C4-2B (cell line): ENCODE data around the gene GNA15.

Source experiments
- H3K27ac ChIP-seq: fragments of 450-650 bp; 2 replicates; pipeline ENCODE4 v1.5.1; 2017
- ZFX ChIP-seq: fragments of 450-650 bp; IDR thresholded peaks from 2 replicates; pipeline ENCODE4 v1.6.1; 2017
- TF ChIP-seq, protein P1 (sequence below): fragments of 450-650 bp; conservative IDR thresholded peaks from 2 replicates; pipeline ENCODE4 v1.5.1; 2017; ENCODE audit warnings: mild to moderate bottlenecking

GNA15 gene

DNA sequence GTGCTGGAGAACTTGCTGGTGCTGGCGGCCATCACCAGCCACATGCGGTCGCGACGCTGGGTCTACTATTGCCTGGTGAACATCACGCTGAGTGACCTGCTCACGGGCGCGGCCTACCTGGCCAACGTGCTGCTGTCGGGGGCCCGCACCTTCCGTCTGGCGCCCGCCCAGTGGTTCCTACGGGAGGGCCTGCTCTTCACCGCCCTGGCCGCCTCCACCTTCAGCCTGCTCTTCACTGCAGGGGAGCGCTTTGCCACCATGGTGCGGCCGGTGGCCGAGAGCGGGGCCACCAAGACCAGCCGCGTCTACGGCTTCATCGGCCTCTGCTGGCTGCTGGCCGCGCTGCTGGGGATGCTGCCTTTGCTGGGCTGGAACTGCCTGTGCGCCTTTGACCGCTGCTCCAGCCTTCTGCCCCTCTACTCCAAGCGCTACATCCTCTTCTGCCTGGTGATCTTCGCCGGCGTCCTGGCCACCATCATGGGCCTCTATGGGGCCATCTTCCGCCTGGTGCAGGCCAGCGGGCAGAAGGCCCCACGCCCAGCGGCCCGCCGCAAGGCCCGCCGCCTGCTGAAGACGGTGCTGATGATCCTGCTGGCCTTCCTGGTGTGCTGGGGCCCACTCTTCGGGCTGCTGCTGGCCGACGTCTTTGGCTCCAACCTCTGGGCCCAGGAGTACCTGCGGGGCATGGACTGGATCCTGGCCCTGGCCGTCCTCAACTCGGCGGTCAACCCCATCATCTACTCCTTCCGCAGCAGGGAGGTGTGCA lies 43.3 kb downstream of the GNA15 start:
- H3K27ac ChIP-seq: no peak overlapping the region
- TF ChIP-seq, protein P1, sequence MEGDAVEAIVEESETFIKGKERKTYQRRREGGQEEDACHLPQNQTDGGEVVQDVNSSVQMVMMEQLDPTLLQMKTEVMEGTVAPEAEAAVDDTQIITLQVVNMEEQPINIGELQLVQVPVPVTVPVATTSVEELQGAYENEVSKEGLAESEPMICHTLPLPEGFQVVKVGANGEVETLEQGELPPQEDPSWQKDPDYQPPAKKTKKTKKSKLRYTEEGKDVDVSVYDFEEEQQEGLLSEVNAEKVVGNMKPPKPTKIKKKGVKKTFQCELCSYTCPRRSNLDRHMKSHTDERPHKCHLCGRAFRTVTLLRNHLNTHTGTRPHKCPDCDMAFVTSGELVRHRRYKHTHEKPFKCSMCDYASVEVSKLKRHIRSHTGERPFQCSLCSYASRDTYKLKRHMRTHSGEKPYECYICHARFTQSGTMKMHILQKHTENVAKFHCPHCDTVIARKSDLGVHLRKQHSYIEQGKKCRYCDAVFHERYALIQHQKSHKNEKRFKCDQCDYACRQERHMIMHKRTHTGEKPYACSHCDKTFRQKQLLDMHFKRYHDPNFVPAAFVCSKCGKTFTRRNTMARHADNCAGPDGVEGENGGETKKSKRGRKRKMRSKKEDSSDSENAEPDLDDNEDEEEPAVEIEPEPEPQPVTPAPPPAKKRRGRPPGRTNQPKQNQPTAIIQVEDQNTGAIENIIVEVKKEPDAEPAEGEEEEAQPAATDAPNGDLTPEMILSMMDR: no peak
- no peak for TF ChIP-seq ZFX

GRCh38 chr19:3179739-3180293 lies 44.0 kb downstream of the GNA15 start:
- TF ChIP-seq ZFX: no peak
- TF ChIP-seq, protein P1: no peak
- no peak overlapping the region for H3K27ac ChIP-seq

- no peak overlapping the region; the same call in 1 of the 2 replicates for H3K27ac ChIP-seq
- TF ChIP-seq, protein P1: no peak
- TF ChIP-seq ZFX: no peak
These were observed 48.1 kb downstream of the GNA15 start for GRCh38 chr19:3183721-3184641.

DNA sequence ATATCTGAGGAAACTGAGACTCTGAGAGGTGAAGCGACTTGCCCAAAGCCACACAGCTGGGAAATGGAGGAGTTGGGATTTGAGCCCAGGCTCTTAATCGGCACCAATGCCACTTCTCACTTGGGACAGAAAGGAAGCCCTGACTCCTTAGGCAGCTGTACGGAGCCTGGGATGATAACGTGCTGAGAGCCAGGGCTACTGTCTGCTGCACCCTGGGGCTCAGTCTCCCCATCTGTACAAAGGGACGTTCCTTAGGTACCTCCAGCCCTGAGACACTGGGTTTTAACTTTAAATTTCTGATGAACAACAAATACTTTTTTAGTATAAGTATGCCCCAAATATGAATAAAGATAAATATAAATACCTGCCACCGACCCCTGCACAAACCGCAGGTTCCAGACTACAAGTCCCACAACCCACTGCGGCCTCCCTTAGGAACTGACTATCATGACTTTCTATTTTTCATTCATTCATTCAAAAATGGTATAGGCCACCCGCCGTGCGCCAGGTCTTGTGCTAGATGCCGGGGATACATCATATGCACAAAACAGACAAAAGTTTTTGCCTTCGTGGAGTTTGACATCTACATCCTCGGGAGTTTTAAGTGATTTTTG lies 49.1 kb downstream of the GNA15 start:
- no peak for TF ChIP-seq ZFX
- TF ChIP-seq, protein P1: no peak
- peak overlapping the region; percentile 87 for H3K27ac ChIP-seq

GRCh38 chr19:3185461-3186159 lies 49.8 kb downstream of the GNA15 start, which contains the start of gene NCLN:
Gene NCLN (plus strand): TSS chr19:3185930. CDS start chr19:3186031, 101 bp downstream.
- no peak for TF ChIP-seq ZFX
- TF ChIP-seq, protein P1: no peak
- peak within 1 kb of the TSS; percentile 87 for H3K27ac ChIP-seq

DNA sequence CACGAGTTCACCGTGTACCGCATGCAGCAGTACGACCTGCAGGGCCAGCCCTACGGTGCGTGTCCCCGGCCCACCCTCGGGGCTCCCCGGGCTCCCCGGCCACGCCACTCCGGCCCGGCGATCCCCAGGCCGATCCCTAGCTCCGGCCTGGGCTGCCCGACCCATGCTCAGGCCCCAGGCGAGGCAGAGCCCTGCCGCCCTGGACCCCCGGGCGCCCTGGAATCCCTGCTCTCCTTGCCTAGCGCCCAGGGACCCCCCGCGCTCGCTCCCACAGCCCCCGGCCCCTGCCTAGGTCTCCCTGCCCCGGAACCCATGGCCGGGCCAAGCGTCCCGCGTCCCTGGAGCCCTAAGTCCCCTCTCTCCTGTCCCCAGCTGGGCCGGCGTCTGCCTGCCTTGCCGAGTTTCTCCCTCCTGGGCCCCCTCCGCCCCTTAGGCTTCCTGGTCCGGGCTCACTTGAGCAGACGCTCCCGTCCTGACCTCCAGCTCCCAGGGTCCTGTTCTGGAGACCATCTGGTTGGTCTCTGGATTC lies 50.4 kb downstream of the GNA15 start:
- TF ChIP-seq, protein P1: no peak
- TF ChIP-seq ZFX: peak; percentile 92; the same call in 1 of the 2 replicates
- H3K27ac ChIP-seq: peak overlapping the region; percentile 87
